Right hindlimb (tissue), 1 donor: Measurements from ENCODE around the gene ADAMTS9.

Source experiments
- DNase-seq: peaks from one replicate; pipeline ENCODE4 v3.0.0-alpha.2; 2018

The ADAMTS9 gene

DNA sequence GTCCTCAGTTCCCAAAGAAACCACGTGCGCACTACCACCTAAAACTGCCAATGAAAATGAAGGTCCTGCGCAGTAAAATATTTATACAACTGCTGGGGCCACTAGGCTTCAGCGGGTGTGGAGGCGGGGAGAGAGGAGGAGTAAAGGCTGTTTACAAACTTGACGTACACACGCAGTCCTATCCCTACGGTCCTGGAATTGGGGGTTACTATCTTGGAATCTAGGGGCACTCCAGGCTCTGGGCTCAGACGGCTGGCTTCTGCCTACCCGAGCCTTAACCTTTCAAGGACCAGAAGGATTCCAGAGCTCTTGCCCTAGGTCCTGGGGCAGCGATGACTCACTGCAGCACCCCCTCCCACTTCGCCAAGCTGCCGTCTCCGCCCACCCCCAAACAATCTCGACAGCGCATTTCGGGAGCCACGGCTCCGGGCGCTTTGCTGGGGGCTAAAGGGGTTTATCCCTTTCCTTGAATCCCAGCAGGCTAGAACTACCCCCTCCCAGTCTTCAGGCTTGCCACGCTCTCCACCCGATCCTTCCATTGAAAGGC, 3.0 kb downstream of the ADAMTS9 start:
- DNase-seq: peak; percentile 57

DNA sequence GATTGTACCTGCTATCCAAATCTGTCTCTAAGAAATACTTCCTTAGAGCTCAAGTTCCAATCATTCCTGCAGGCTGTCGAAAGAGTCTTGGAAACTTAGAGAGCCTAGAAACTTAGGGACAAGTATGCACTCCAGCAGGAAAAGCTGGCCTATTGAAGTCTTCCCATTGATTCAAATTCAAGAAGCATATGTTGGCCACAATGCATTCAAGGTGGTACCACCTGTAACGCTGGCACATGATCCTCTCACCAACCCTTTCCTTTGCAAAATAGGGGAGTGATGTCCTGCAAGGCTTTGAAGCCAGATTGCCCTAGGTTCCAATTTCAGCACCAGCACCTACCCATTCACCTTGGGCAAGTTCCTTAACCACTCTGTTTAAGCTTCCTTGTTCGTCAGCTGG, 6.0 kb downstream of the ADAMTS9 start:
- DNase-seq: no peak

DNA sequence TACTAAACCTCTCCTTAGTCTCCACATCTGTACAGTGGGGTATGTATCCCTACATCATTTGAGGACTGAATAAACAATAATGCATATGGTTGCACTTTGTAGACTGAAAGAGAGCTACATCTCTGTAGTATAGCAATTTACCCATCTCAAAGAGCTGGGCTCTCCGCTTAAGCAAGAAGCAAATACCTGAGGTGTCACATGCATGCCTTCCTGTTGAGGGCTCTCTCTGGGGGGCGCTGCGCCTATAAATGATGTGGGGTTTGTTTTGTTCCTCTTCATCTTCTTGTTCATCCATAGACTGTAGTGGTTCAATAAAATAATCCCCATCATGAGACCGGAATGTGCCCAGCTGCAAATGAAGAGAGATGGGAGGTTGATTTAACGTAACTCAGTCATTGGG, 6.8 kb downstream of the ADAMTS9 start:
- DNase-seq: no peak

DNA sequence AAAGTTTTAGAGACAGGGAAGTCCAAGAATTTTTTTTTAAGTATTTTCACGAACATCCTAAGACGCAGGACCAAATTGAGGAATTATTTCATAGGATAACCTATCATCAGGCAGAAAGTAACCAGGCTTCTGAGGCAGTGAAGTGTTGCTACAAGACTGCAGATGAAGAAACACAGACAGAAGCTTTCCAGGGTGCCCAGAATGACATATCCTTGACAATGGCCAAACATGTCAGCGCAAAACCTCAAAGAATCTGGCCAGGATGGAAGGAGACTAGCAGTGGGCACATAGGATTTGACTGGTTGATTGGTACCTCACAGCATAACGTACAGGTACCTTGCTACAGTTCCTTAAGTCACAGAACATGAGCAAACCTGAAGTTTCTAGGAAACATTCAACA, 7.5 kb downstream of the ADAMTS9 start:
- DNase-seq: no peak

DNA sequence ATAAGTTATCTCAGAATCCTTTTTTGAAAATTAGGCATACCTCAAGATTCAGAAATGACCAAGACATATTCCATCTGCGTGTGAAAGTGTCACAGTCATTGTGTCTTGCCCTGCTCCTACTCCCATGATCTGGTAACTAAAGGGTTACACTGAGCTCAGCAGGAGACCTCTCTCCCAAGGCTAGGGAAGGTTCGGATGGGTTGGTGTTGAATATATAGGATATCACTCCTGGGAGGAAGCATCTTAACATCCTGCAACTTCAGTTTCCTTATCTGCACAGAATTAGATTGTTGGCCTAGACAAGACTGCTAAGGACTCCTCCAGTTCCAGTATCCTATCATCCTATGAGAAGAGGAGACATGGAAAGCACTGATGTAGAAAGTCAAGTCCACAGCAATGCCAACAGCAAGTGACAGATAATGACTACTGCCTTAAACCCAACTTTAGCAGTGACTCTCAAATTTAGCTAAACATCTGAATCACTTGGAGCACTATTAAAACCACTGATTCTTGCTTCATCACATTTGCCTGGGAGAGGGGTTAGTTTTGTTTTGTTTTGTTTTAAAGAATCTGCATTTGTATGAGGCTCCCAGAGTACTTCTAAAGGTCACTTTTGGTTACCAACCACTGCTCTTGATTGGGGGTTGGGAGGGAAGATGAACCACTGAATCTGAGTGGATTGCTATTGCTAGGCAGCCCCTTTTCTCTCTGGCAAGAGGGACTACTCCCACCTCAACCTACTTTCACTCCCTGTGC, 9.7 kb downstream of the ADAMTS9 start:
- no peak for DNase-seq

DNA sequence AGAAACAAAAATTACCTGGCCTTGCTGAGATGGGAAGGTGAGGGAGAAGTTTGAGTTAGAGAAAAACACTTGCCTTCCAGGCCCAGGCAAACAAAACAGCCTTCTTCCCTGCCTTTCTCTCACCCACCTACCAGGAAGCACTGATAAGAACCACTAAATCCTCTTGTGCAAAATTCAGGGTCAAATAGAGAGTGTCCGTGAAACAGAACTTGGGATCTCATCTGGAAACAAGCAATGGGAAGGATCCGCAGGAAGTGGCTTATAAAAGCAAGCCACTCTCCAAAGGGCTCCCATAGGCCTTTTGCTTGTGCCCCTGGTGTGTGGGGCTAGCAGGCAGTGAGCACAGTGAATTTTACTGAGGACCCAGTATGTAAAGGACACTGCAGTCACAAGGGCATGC, 11.0 kb downstream of the ADAMTS9 start:
- no peak for DNase-seq

DNA sequence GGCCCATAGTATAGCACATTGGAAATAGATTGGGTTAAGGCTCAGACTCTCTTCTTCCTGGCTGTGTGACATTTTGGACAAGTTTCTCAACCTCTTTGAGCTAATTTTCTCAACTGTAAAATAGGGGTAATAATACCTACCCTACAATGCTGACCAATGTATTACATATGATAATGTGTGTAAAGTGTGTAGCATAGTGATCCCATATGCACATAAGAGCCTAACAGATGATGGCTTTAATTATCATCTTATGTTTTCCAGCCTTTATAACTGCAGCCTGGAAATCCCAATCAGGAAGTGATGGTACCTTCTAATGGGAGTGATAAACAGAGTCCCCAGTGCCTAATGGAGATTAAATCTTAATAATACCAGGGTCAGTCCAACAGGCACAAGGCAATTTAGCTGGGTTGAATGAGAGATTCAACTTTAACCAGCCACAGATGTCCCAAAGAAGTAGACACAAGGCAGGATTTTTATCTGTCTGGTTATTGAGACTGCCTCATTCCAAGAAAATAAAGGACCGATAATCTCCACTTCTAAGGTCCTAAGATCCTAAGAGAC, 12.0 kb downstream of the ADAMTS9 start:
- DNase-seq: no peak

DNA sequence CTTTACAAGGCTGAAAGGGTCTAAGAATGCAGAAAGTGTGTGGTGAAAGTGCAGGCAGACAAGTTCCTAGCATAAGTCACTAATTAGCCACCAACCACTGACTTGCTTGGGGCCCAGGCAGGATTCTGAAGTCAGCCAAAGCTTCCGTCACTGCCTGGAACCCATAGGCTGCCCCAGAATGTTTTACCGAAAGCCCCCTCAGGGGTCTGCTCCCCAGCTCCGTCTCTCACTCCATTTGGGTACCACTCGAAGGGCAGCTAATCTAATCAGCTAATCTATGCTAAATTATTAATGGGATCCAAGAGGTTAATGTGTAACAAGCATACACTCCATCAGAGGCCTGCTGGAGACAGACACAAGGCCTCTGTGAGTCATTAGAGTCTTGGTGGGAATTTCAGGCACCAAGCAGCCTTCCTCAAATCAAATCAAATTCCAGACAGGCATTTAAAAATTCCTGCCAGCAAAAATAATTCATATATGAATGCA, 13.2 kb downstream of the ADAMTS9 start:
- no peak for DNase-seq

DNA sequence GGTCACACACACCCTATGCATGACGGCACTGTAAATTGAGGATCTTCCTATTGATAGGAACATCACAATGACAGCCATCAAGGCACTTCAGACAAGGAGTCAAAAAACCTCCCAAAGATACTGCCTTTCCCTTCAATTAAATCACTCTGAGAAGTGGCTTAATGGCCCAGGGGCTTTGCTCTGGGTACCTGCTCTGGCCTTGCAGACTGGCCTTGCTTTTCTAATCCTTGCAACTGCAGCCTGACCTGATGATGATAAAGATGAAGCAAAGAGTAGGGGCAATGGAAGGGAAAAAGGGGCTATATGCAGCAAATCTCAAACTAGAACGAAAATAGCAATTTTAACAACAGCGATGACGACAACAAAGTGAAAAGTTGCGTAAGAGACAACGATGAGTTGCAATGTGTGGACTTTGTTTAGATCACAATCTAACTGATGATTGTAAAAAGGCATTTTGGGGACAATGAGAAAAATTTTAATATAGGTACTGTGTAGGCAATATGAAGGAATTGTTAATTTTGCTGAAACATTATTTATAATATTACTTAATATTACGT, 14.6 kb downstream of the ADAMTS9 start:
- no peak for DNase-seq

DNA sequence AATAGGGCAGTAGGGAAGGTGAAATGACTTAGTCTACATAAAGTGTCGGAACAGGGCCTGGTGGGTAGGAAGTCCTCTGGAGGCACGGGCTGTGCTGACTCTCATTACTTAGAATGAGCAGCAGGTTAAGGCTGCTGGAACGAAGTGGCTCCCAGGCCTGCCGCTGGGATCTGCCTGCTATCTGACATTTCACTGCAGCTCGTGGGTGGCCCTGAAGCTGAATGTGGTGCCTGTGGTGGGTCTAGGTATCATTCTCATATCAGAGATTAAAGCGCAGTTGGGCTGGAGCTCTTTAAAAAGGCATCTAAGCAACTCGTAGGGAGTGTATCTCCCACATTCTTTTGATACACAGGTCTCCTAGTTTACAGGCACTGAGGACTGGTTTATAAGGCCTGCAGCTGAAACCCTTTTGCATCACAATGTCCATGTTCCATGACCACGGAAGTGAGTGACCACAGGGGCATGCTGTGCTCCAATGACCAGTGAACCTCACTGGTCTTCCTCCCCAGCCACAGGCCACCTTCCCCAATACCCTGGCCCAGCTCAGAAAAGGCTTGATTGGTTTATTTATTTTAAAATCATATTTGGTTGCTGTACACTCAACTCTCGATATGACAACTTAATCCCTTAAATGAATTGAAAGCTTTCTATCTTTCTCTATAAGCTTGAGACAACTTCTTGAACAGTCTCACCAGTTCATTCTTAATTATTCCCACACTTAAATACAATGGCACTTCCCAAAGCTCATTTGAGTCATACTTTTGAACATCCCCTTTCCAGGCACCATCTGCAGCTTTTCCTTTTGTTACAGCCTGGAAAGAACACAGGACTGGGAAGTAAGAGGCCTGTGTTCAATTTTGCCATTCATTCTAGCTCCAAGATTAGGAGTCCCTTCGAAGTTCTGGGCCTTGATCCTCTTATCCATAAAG, 19.0 kb downstream of the ADAMTS9 start:
- DNase-seq: no peak

DNA sequence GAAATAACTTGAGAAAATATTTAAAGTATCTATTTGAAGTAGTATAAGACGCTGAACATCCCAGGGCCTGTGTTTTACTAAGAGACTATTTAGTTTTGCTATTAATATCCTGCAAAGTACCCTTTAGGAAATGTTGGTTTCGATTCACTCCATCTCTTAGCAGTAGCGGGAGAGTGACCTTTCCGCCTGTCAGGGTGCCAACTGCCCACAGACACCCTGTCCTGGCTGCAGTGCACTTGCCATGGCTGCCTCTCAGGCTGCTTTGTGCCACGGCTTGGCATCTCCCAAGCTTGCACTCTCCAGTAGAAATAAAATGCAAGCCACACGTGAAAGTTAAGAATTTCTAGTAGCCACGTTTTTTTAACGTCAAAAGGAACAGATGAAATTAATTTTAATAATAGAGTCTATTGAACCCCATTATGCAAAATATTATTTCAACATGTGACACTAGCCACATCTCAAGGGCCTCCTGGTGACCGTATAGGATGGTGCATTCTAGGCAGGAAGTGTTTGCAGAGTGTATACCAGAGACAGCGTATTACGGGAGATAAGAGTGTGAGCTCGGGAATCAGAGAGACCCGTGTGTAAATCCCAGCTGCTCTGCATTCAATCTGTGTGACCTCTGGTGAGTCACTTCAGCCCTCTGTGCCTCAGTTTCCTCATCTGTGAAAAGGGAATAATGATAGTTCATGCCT, 19.8 kb downstream of the ADAMTS9 start:
- DNase-seq: no peak

DNA sequence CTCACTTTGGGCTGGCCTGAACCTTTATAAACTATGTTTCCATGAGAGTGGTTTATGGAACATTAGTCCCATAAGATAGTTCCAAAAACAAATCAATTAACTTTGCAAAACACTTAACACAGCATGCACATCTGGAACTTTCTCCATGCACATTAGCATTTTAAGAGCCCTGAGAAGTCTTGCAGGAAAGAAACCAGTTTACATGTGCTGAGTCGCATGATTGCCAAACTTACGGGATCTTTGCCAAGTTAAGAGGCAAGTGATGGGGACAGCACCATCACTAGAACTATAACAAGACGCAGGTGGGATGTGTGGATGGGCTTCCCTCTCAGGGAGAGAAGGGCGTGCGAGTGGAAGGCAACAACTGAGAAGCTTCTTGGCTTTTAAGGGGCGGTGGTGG, 20.7 kb downstream of the ADAMTS9 start:
- DNase-seq: no peak

DNA sequence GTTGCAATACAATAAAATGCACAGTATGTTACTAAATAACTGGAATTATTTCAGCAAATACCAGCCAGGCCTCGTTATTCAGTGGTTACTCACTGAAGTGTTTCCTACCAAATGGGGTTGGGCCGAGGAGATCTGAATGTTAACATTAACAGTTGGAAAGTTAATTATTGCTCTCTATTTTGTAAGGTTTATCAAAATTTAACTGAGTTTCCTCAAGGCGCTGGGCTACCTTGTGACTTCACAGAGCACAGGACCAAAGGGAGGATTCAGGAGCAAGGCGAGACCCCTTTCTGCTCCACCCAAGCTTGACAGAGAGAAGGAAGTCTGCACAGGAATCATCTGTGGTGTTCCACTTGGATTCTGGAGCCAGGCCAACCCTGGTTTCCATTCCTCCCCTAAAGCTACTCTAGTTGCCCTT, 21.6 kb downstream of the ADAMTS9 start:
- no peak for DNase-seq

DNA sequence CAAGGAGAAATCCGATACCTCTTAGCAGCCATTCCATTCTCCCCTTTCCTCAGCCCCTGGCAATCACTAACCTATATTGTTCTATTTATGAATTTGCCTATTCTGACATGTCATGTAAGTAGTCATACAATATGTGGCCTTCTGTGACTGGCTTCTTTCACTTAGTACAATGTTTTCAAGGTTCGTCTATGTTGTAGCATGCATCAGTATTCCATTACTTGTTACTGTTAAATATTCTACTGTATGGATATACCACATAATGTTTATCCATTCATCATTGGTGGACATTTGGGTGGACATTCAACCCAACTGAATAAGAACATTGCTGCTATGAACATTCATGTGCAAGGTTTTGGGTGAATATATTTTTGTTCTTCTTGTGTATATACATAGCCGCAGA, 23.4 kb downstream of the ADAMTS9 start:
- DNase-seq: no peak

DNA sequence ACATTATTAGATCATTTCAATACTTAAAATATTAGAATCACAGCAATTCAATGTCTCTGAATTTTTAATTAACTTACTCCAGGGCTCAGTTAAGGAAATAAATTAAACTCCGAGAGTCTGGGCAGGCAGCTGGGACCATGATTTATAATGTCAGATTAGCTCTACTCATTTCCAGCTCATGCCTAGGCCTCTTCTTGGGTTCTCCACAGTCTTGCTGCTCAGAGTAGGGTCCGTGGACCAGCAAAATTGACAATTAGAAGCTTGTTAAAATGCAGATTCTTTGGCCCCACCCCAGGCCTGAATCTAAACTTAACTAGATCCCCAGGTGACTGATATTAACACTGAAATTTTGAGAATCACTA, 28.2 kb downstream of the ADAMTS9 start:
- no peak for DNase-seq

DNA sequence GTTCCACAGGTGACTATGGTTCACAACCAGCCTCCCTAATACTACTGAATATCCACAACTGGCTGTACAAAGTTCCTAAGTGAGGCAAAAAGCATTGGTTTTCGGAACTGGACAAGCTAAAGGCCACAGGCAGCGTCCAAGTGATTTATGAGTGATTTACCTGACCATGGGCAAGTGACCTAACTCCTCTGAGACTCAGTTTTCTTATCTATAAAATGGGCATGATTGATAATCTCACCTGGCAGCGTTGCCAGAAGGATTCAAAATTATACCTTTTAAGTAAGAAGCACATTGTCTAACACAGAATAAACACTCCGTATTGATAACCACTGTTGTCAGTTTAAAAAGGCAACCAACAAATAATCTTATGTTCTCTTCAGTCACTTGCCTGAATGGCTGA, 29.8 kb downstream of the ADAMTS9 start:
- no peak for DNase-seq

DNA sequence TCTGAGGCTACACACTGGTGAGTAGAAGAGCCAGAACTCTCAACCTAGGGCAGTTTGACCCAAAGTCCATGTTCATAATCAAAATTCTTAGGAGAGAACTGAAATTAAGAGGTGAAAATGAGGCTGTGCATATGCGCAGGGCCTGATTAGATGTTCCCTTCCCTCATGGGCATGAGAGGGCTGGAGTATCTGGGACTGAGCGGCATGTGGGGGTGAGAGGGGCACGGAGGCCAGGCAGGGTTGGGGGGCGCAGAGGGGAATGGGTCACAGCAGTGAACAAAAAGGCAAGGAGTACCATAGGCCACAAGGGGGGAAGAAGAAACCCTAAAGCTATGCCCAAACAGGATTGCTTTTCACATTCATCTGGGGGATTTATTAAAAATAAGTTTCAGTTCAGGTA, 31.3 kb downstream of the ADAMTS9 start:
- no peak for DNase-seq

DNA sequence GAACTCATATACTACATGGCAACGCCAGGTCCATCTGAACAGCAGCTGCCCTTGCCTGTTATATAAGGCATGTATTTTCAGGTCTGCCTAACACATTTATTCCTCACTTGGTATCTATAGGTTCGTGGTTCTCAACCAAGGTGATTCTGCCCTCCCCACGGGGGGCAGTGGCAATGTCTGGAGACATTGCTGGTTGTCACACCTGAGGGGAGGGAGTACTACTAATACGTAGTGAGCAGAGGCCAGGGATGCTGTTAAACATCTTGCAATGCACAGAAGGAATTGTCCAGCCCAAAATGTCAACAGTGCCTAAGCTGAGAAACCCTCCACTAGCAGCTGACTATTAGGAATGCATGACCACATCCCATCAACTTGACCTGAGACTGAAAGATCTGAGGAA, 32.6 kb downstream of the ADAMTS9 start:
- no peak for DNase-seq

DNA sequence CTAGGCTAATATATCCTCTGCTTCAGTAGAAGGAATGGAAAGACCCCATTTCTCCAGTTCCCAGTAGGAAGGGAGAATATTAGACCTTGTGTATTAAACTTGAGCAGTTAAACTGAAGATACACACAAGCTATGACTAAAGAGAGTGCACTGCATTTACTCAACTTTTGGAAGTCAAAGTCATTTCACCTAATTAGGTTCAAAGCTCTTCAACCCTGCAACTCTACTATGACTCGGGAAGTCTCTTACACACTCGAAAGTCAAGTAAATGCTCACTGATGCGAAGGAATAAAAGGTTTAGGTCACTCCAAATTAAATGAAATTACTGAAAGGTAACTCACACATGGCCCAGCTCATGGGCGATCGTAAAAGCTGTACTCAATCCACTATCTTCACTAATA, 33.8 kb downstream of the ADAMTS9 start:
- DNase-seq: no peak

DNA sequence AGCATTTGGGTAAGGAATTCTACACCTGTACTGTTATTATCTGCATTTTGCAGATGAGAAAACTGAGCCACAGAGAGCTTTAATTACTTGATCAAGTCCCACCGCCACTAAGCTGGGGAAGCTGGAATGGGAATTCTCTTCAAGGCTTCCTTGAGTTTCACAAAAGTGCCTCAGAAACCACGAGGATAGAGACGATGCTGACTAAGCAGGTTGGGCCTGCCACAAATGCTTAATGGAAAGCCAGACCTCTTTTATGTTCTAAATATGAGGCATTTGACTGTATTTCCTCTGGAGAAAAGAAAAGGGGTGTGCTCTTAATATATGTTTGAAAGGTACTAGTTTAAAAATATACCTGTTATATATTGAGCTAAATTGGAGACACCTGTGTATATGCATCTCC, 34.7 kb downstream of the ADAMTS9 start:
- no peak for DNase-seq

DNA sequence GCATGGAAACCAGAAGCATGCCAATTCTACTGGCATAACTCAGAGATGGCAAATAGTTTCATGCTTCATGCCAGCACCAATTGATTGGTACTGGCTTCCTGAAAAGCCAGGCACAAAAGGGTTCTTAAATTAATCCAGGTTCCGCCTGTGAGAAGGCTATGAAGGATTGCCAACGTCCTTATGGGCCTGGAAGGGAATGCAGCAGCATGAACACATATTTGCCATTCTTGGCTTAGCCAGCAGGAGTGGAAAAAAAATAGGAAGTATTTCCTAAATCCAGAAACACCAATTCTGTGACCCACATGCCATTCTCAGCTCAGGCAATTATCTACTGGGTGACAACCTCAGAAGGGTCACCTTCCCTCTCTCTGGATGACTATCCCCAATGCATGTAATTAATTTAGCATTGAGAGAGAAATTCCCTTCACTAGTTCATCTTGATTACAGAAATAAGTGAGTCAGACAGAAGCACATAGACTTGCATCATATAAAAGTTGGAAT, 36.0 kb downstream of the ADAMTS9 start:
- DNase-seq: peak; percentile 71

DNA sequence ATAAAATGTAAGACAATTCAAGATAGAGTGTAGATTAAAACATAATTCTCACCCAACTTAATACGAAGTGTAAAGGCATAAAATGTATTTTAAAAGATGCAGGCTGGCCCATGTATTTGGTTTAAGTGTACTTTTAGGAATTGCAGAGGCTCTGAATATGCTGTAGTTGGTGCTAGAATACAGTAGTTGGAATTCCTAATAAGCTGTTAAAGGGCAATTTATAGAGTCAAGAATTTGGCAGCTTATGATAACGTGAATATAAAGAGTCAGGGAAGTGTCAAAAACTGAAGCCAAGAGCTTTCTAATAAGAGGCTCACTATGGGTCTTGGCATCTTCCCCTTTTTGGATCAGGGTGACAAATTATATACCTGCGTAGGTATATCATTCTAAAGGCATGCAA, 36.5 kb downstream of the ADAMTS9 start:
- DNase-seq: no peak
